ENCODE data around the gene PDE6G.

The PDE6G gene

DNA sequence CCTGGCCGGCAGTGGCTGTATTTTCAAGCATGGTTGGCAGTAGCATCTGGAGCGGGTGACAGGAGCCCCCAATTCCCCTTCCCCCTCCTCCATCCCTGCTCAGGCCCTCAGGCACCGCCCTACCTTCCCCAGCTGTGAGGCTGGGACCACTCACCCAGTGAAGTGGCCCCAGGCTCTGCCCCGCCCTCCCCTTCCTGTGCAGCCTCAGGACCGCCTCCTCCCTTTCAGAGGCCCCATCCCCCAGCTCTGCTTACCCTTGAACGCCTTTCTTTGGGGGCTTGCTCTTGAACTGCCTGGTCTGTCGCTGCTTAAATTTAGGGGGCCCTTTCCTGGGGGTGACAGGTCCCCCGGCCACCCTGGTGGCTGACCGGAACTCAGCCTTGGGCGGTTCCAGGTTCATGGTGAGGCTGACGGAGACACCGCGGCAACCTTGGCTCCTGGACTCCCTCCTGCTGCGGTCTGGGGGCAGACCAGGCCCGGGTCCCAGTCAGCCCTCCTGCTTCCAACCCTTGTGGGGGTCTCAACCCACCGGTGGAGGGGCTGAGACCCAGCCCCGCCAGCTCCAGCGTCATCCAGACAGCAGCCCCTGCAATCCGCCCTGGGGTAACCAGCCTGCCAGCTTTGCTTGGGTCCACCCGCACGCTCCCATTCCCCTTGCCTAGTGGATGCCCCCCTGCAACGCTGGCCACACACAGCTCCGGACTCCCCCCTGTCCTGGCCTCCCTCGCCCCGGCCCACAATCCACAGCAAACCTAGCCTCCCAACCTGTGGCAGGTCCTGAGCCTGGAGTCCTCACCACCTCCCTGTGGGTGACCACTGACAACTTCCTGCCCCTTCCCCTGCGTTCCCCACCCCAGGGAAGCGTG is 3.2 kb downstream of the PDE6G start:
- DNase-seq (ENCODE audit: low spot score) = peak; percentile 78
- TF ChIP-seq, protein P1, sequence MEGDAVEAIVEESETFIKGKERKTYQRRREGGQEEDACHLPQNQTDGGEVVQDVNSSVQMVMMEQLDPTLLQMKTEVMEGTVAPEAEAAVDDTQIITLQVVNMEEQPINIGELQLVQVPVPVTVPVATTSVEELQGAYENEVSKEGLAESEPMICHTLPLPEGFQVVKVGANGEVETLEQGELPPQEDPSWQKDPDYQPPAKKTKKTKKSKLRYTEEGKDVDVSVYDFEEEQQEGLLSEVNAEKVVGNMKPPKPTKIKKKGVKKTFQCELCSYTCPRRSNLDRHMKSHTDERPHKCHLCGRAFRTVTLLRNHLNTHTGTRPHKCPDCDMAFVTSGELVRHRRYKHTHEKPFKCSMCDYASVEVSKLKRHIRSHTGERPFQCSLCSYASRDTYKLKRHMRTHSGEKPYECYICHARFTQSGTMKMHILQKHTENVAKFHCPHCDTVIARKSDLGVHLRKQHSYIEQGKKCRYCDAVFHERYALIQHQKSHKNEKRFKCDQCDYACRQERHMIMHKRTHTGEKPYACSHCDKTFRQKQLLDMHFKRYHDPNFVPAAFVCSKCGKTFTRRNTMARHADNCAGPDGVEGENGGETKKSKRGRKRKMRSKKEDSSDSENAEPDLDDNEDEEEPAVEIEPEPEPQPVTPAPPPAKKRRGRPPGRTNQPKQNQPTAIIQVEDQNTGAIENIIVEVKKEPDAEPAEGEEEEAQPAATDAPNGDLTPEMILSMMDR (IDR thresholded peaks at IDR 0.05; ENCODE audit: extremely low read depth, insufficient read depth, missing control alignments) = no peak
- in situ Hi-C loops (cut with MboI; ENCODE audit: low pct_unique_long_range_greater_than_20kb, low sequenced_read_pairs, unreplicated experiment) = no loop called here

DNA sequence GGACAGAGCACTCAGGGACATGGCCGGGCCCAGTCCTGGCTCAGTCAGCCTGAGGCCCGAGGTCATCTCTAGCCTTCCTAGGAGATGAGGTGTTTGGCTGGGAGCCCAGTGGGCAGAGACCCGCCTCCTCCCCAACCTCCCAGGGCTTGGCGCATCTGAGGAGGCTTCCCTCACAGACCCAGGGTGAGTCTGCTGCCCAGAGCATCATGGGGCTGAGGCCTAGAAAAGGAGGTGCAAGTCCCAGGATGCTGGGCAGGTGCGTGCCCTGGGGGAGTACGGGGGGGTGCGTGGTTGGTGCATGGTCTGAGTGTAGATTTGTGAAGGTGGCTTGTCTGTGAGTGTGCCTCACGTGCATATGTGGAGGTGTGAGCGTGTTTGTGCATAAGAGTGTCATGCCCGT is 4.7 kb downstream of the PDE6G start:
- in situ Hi-C loops (cut with MboI; ENCODE audit: low pct_unique_long_range_greater_than_20kb, low sequenced_read_pairs, unreplicated experiment) = no loop called here
- no peak for DNase-seq (ENCODE audit: low spot score)
- TF ChIP-seq, protein P1 (IDR thresholded peaks at IDR 0.05; ENCODE audit: extremely low read depth, insufficient read depth, missing control alignments) = no peak

DNA sequence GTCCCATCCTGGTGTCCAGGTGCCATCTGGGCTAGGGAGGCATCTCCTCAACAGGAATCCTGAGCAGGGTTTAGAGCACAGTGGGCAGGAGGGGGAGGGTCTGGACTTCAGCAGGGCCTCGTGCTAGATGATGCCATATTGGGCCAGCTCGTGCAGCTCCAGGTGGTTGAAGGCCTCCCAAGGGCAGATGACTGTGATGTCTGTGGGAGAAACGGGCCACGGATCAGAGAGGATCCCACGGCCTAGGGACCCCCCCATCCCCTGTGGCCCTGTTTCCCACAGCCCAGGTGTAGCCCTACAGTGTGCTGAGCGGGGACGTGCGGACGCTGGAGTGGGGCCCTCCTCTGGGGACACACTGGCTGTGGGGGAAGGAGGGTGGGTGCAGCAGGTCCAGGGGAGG is 5.4 kb downstream of the PDE6G start:
- DNase-seq (ENCODE audit: low spot score) = no peak
- in situ Hi-C loops (cut with MboI; ENCODE audit: low pct_unique_long_range_greater_than_20kb, low sequenced_read_pairs, unreplicated experiment) = no loop called here
- TF ChIP-seq, protein P1 (IDR thresholded peaks at IDR 0.05; ENCODE audit: extremely low read depth, insufficient read depth, missing control alignments) = no peak

DNA sequence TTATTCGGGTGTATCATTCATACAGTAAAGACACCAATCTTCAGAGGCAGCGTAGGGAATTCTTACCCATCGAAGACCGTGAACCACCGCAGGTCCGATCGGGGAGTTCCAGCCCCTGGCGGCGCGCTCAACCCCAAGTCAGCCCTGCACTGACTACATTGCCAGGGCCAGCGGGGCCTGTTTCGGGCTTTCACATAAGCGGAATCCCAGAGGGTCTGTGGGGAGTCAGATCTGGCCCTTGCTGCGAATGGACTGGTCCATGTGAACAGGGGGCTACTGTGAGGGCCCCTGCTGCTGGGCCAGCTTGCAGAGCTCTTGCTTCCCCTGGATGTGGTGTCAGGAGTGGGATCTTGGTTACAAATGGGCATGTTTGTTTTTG is 7.6 kb downstream of the PDE6G start:
- TF ChIP-seq, protein P1 (IDR thresholded peaks at IDR 0.05; ENCODE audit: extremely low read depth, insufficient read depth, missing control alignments) = no peak
- in situ Hi-C loops (cut with MboI; ENCODE audit: low pct_unique_long_range_greater_than_20kb, low sequenced_read_pairs, unreplicated experiment) = no loop called here
- no peak for DNase-seq (ENCODE audit: low spot score)

DNA sequence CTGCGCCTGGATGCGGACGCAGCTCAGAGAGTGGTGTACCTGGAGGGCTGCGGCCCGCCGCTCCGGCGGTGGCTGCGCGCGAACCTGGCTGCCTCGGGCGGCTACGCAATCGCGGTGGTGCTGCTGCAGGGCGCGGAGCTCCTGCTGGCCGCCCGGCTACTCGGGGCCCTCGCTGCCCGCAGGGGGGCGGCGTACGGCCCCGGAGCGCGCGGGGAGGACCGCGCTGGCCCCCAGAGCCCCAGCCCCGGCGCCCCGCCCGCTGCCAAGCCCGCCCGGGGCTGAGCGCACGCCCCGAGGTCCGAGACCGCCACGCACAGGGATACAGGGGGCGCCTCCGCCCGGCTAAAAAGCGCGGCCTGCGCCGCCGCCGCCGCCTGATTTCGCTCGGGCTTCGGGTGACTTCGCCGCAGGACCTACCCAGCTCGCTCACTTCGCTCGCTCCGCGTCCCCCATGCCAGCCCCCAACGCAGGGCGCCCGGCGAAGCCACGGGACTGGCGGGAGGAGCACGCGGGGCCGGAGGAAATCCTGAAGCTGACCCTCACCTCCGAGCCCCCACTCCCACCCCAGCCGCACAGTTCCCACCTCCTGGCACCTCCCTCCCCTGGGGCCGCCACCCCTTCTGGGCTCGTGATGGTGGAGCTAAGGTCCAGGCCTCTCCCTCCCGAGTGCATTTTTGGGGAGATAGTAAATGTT is 8.2 kb downstream of the PDE6G start:
- in situ Hi-C loops (cut with MboI; ENCODE audit: low pct_unique_long_range_greater_than_20kb, low sequenced_read_pairs, unreplicated experiment) = no loop called here
- TF ChIP-seq, protein P1 (IDR thresholded peaks at IDR 0.05; ENCODE audit: extremely low read depth, insufficient read depth, missing control alignments) = no peak
- no peak for DNase-seq (ENCODE audit: low spot score)

DNA sequence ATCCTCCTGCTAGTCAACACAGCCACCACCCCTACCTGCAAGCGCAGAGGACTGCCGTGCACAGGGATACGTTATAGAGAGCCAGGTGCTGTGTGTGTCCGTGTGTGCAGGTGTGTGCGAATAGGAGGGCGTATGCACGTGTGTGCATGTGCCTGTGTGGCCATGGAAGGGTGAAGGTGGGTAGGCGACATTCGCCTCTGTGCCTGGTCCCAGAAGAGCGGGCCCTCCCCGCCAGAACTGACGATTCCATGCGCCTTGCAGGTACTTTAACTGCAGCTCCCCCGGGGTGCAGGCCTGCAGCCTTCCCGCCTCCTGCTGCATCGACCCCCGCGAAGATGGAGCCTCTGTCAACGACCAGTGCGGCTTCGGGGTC is 8.7 kb downstream of the PDE6G start:
- in situ Hi-C loops (cut with MboI; ENCODE audit: low pct_unique_long_range_greater_than_20kb, low sequenced_read_pairs, unreplicated experiment) = no loop called here
- TF ChIP-seq, protein P1 (IDR thresholded peaks at IDR 0.05; ENCODE audit: extremely low read depth, insufficient read depth, missing control alignments) = no peak
- no peak for DNase-seq (ENCODE audit: low spot score)

Data from GM13977 (cell line).